AG09319 (cell line): ENCODE data around the gene CBFA2T2.

Source experiments
- DNase-seq: peaks from one replicate; pipeline ENCODE4 v3.0.0-alpha.2; 2010; ENCODE audit warnings: low read depth; ENCODE audit errors: extremely low read depth
- CTCF ChIP-seq: IDR thresholded peaks from 2 replicates; pipeline ENCODE4 v1.5.1; 2011; ENCODE audit warnings: low read depth, mild to moderate bottlenecking, inconsistent platforms, low read length, moderate library complexity

The CBFA2T2 gene

DNA sequence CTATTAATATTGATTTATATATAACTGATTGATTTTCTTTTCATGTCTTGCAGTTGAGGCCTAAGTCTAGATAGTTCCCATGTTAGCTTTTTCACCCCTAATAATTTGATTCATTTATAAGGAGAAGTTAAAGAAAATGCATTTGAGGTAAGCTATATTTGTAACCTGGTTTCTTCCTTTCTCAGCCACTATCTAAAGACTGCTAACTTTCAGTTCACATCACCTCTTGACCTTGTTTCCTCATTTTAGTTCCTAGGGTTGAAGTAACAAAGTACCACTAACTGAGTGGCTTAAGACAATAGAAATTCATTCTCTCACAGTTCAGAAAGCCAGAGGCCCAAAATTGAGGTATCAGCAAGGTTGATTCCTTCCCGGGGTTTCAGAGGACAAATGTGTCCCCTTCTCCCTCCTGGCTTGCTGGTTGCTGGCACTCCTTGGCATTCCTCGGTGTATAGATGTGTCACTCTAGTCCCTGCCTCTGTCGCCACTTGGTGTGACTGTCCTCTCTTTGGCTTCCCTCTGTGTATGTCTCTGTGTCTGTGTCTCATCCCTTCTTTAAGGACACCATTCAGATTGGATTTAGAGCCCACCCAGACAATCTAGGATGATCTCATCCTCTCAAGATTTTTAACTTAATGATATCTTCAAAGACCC, 116.3 kb downstream of the CBFA2T2 start:
- DNase-seq: no peak
- no peak for TF ChIP-seq CTCF

GRCh38 chr20:33609504-33609903, 119.6 kb downstream of the CBFA2T2 start:
- no peak for TF ChIP-seq CTCF
- DNase-seq: no peak

GRCh38 chr20:33611106-33611505, 121.2 kb downstream of the CBFA2T2 start:
- DNase-seq: no peak
- no peak for TF ChIP-seq CTCF

DNA sequence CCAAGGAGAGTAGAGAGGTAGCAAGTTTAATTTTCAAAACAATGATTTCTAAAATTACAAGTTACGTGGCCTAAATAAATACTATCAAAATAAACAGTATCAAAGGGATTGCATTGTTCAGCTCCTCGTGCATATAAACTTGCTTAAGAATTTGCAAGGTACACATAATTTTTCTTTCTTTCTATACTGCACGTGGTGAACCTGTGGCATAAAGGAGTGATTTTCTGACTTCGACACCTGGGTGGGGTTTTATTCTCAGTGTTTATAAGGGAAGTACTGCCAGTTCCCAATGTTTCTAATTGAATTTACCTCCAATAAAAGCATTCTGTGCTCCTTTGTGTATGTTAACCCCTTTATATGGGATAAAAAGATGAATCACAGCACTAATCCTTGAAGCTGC, 122.1 kb downstream of the CBFA2T2 start:
- TF ChIP-seq CTCF: no peak

GRCh38 chr20:33621717-33622400, 132.0 kb downstream of the CBFA2T2 start:
- no peak for TF ChIP-seq CTCF
- DNase-seq: no peak

More for the DNA sequence above, 122.1 kb downstream of the CBFA2T2 start:
- no peak for DNase-seq

- DNase-seq: no peak
- no peak for TF ChIP-seq CTCF
These were observed 132.9 kb downstream of the CBFA2T2 start for GRCh38 chr20:33622705-33623365.

DNA sequence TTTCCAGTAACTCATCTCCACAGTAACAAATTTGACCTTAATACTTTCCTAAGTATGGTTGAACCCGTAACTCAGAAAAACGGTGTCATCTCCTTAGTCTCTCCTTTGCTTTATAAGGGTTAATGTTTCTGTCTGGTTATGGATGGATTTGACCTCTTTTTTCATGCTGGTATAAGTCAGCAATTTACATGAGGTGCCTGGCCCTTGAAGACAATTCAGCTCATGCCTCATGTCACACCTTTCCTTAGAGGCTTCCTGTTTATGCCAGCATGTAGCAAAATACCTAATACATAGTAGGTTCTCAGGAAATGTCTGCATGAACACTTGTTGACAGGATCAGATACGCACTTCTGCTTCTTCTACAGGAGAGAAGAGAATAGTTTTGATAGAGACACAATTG, 134.5 kb downstream of the CBFA2T2 start:
- no peak for DNase-seq
- no peak for TF ChIP-seq CTCF
